ENCODE results near the gene USPL1.
A peak's percentile ranks its signal among the peaks of the same experiment; 100 is the strongest.

The USPL1 gene

GRCh38 chr13:30696278-30697176 lies 78.8 kb downstream of the USPL1 start:
- H3K4me3 Mint-ChIP-seq = no peak overlapping the region
- DNase-seq = peak; percentile 16

GRCh38 chr13:30697177-30697953 lies 79.6 kb downstream of the USPL1 start:
- Mint-ChIP-seq H3K4me1 (peaks cover 43% of the 10 kb centered on the region), H3K27me3 (ENCODE audit: low read depth, poor library complexity) (peaks cover 26% of the 10 kb centered on the region), H3K4me3 (no peak overlapping the region), H3K36me3 (ENCODE audit: low read depth) (no peaks in the 10 kb centered on the region), H3K27ac (peak overlapping the region; percentile 4), H3K9me3 (no peaks in the 10 kb centered on the region)
- DNase-seq = no peak
- TF ChIP-seq CTCF (IDR thresholded peaks at IDR 0.05) = no peak

More at GRCh38 chr13:30696278-30697176, 78.8 kb downstream of the USPL1 start:
- Mint-ChIP-seq H3K4me1 (peaks cover 43% of the 10 kb centered on the region), H3K27me3 (ENCODE audit: low read depth, poor library complexity) (peaks cover 30% of the 10 kb centered on the region), H3K9me3 (no peaks in the 10 kb centered on the region), H3K27ac (peak overlapping the region; percentile 46), H3K36me3 (ENCODE audit: low read depth) (no peaks in the 10 kb centered on the region)
- TF ChIP-seq CTCF (IDR thresholded peaks at IDR 0.05) = no peak

- Mint-ChIP-seq H3K36me3 (ENCODE audit: low read depth) (no peaks in the 10 kb centered on the region), H3K27me3 (ENCODE audit: low read depth, poor library complexity) (peaks cover 26% of the 10 kb centered on the region), H3K4me1 (peaks cover 45% of the 10 kb centered on the region), H3K9me3 (peaks cover 1% of the 10 kb centered on the region), H3K4me3 (no peak overlapping the region), H3K27ac (peak overlapping the region; percentile 64)
- no peak for DNase-seq
- TF ChIP-seq CTCF (IDR thresholded peaks at IDR 0.05) = no peak
These were observed 80.3 kb downstream of the USPL1 start for GRCh38 chr13:30697996-30698401.

- H3K27ac Mint-ChIP-seq = peak overlapping the region; percentile 64
- H3K36me3 Mint-ChIP-seq (ENCODE audit: low read depth) = no peaks in the 10 kb centered on the region
- H3K27me3 Mint-ChIP-seq (ENCODE audit: low read depth, poor library complexity) = peaks cover 23% of the 10 kb centered on the region
- H3K9me3 Mint-ChIP-seq = peaks cover 3% of the 10 kb centered on the region
- H3K4me3 Mint-ChIP-seq = no peak overlapping the region
- no peak for TF ChIP-seq CTCF (IDR thresholded peaks at IDR 0.05)
- peaks cover 49% of the 10 kb centered on the region for H3K4me1 Mint-ChIP-seq
- no peak for DNase-seq
These were observed 80.8 kb downstream of the USPL1 start for GRCh38 chr13:30698488-30699005.

GRCh38 chr13:30700364-30700763 lies 82.6 kb downstream of the USPL1 start:
- Mint-ChIP-seq H3K9me3 (peaks cover 11% of the 10 kb centered on the region), H3K27ac (no peak overlapping the region), H3K4me3 (no peak overlapping the region), H3K27me3 (ENCODE audit: low read depth, poor library complexity) (peaks cover 23% of the 10 kb centered on the region), H3K4me1 (peaks cover 54% of the 10 kb centered on the region), H3K36me3 (ENCODE audit: low read depth) (peaks cover 5% of the 10 kb centered on the region)
- no peak for DNase-seq
- TF ChIP-seq CTCF (IDR thresholded peaks at IDR 0.05) = no peak
